GM12878 (cell line): ENCODE measurements around the gene ITGA1.

Experiments
- CHD2 ChIP-seq: IDR thresholded peaks from 2 replicates; pipeline ENCODE4 v1.6.1; 2011; ENCODE audit warnings: low read depth, low read length, improper control_type of control experiment, borderline replicate concordance
- EP300 ChIP-seq, 2 experiments: fragments of 150-350 bp in 1 of 2; IDR thresholded peaks; 2 replicates each; pipeline ENCODE4 v1.6.1; 2011 to 2012; ENCODE audit warnings: low read depth in 2 of 2, low read length in 2 of 2, borderline replicate concordance in 1 of 2, improper control_type of control experiment in 1 of 2, inconsistent platforms in 1 of 2; ENCODE audit not compliant: control insufficient read depth in 1 of 2
- IKZF1 ChIP-seq: fragments of 450-650 bp; conservative IDR thresholded peaks from 2 replicates; pipeline ENCODE4 v1.6.1; 2017; ENCODE audit warnings: antibody characterized with exemption, mild to moderate bottlenecking
- MTA2 ChIP-seq: fragments of 450-650 bp; IDR thresholded peaks from 2 replicates; pipeline ENCODE4 v1.6.1; 2016; ENCODE audit warnings: low read depth, mild to moderate bottlenecking, moderate library complexity
- SREBF1 ChIP-seq: IDR thresholded peaks from 2 replicates; pipeline ENCODE4 v1.6.1; 2012; ENCODE audit warnings: mild to moderate bottlenecking, low read length
- SUZ12 ChIP-seq: fragments of 200-600 bp; sonication (generic); IDR thresholded peaks from one replicate; pipeline ENCODE4 v1.6.1; 2018; ENCODE audit warnings: antibody characterized with exemption, mild to moderate bottlenecking; ENCODE audit not compliant: unreplicated experiment
- ZNF24 ChIP-seq: fragments of 450-650 bp; IDR thresholded peaks from 2 replicates; pipeline ENCODE4 v1.6.1; 2017; ENCODE audit warnings: antibody characterized with exemption, mild to moderate bottlenecking

DNA sequence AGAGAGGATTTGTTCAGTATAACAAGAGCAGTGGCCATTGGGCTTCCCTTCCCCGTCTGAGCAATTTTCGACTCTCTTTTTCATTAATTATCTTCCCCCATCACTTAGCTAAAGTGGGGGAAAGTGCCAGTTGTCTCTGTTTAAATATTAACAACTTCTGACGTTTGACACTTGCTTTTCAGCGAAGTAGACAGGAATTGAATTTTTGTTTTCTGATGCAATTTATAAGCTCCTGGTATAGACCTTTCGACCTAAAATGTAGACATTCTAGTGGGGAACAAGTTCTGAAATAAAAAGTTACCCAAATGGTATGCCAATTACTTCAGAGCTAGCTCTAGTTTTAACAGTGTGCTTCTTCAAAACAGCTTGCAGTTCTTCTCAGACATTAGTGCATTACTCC is 100.6 kb downstream of the ITGA1 start:
- TF ChIP-seq SREBF1 (no peak), SUZ12 (no peak), CHD2 (no peak), EP300 (IDR thresholded peaks at IDR 0.05; ENCODE audit: borderline replicate concordance in 1 of 2, control insufficient read depth in 1 of 2, low read depth in 2 of 2, low read length in 2 of 2) (no peak), ZNF24 (no peak), IKZF1 (no peak), MTA2 (no peak)
